NCI-H1417 (cell line): ENCODE measurements around the gene HMBS.
A peak's percentile ranks its signal among the peaks of the same experiment; 100 is the strongest.

Source experiments
- DNase-seq, 3 experiments: peaks; one replicate each; lab custom pipeline; 2025; lab: John Stamatoyannopoulos, UW

HMBS gene

GRCh38 chr11:119067371-119068222 lies 17.1 kb upstream of the HMBS start, which contains the start of gene VPS11:
TSS of gene VPS11 (plus strand) at chr11:119067818. CDS start at chr11:119067824, 6 bp downstream.
- DNase-seq, result peak; percentile 93

GRCh38 chr11:119077839-119078238 lies 6.8 kb upstream of the HMBS start:
- no peak for DNase-seq

GRCh38 chr11:119078675-119079420 lies 5.8 kb upstream of the HMBS start:
- DNase-seq, result no peak

DNA sequence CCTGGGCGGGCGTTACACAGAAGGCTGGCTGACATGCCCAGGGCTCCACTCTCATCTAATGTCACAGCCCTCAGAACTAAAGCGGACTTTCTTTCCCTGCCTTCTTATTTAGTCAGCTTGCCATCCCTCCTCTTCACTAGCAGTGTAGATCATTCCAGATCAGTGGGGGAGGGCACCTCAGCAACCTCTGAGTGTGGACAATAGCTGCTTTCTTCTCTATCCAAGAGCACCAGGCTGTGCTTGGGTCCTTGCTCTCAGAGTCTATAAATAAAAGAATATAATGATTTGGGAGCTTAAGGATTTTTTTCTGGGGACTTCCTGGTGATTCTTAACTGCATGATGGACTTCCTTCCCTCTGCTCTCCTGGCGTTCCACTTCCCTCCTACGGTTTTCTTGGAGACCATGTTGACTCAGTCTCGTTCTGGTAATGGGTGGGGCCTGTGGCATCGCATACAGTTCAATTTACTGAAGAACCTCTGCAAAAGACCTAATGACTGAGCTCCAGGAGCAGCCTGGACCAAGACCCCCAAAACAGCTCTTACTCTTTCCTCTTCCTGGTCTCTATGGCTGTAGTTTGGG lies 2.9 kb upstream of the HMBS start:
- DNase-seq, result no peak

DNA sequence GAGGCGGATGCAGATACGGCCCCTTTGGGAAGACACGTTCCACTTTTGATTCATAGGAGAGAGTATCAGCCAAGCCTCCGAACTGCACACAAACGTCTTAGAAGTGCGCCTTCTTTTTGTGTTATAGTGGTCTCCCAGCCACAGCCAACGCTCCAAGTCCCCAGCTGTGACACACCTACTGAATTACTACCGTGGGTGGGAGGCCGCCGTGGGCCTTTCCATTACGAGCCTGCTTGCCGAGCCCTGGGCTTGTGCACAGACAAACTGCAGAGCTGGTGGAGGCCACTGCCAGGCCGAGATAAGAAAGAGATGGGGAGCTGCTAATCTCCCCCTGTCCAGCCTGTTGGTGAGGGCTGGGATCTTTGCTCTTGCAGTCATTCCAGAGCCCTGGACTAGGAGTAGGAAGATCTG lies 761 bp downstream of the HMBS start:
- DNase-seq, result no peak

- DNase-seq, result no peak
Observed at GRCh38 chr11:119087123-119087522, 2.4 kb downstream of the HMBS start.

DNA sequence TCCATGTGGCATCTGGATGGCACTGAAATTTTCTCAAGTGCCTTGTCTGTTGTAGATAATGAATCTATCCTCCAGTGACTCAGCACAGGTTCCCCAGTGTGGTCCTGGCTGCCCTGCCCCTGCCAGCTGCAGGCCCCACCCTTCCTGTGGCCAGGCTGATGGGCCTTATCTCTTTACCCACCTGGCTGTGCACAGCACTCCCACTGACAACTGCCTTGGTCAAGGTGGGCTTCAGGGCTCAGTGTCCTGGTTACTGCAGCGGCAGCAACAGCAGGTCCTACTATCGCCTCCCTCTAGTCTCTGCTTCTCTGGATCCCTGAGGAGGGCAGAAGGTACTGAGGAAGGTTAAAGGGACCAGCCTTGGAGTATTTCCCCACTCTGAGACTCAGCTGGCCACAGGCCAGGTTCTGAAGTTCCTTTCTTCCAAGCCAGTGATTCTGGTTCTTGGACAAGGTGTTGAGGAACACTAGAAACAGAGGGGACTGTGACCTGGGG lies 3.1 kb downstream of the HMBS start:
- no peak for DNase-seq

DNA sequence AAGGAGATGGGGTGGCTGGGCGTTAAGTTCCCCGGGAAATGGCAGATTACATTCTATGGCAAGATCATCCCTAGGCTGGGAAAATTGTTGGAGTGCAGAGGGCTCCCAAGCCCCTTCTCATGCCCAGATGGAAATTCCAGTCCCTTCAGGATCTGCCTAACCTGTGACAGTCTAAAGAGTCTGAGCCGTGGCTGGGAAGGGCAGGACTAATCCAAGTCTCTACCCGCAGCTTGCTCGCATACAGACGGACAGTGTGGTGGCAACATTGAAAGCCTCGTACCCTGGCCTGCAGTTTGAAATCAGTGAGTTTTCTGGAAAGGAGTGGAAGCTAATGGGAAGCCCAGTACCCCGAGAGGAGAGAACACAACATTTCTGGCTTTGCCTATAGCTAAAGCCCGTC lies 3.7 kb downstream of the HMBS start:
- no peak for DNase-seq

- no peak for DNase-seq
Observed at GRCh38 chr11:119089319-119089718, 4.6 kb downstream of the HMBS start.

DNA sequence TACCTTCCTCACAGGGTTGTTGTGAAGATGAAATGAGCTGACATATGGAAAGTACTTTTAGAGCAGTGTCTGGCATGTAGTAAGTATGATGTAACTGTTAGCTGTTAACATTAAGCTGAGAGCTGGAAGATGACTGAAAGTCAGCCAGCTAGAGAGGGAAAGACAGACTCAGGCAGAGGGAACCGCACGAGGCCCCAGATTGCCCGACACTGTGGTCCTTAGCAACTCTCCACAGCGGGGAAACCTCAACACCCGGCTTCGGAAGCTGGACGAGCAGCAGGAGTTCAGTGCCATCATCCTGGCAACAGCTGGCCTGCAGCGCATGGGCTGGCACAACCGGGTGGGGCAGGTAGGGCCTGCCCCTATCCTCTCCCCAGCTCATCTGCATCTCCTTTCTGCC lies 6.5 kb downstream of the HMBS start:
- peak in 1 of 3 experiments; percentile 22 for DNase-seq

- DNase-seq, result peak in 1 of 3 experiments; percentile 44
Observed at GRCh38 chr11:119091966-119092879, 7.5 kb downstream of the HMBS start.

GRCh38 chr11:119092880-119093842 lies 8.5 kb downstream of the HMBS start:
- peak in 1 of 3 experiments; percentile 52 for DNase-seq

DNA sequence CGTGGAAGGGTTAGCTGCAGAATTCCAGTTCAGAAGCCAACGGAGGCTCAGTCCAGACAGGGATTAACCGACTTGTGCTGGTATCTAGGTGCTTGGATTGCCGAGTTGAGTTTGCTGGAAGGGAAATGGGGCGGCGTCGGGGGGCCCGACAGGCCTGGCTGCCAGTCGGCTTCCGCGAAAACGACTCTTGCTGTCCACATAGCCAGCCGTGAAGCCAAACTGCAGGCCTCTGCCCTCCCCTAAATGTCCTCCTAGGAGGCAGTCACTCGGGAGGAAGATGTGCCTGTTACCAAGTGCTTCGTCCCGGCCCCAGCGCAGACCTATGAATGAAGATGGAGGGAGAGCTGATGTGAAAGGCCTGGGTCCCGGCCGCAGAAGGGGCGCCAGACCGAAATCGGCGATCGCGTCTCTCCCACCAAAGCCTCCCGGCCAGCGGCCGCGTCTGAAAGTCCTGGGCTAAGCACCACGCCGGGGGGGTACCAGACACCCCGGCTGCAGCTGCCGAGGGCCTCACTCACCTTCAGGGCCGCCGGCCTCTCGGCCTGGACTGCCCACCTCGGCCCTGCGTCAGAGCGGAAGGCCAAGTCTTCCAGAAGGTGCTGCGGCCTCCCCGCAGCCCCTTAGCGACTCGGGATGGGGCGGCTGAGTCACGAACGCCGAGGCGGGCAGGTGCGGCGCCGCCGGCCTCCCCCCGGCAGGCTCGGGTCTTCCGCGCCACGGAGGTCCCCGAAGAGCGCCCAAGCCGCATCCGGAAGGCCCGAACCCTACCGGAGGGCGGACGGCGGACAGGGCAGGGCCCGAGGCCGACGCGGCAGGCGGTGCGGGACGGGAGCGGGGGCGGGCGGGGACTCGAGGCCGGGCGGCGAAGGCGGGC lies 9.5 kb downstream of the HMBS start:
- peak in 2 of 3 experiments; percentile 64 to 68 for DNase-seq

GRCh38 chr11:119094816-119095065 lies 10.1 kb downstream of the HMBS start:
- DNase-seq, result peak in 1 of 3 experiments; percentile 60

- DNase-seq, result peak; percentile 98 to 100 (median 100)
Observed at GRCh38 chr11:119095066-119095880, 10.6 kb downstream of the HMBS start.

GRCh38 chr11:119099711-119100110 lies 15.0 kb downstream of the HMBS start:
- no peak for DNase-seq

GRCh38 chr11:119100246-119100970 lies 15.7 kb downstream of the HMBS start:
- peak; percentile 9 to 18 (median 14) for DNase-seq
